Stimulated activated CD4-positive, alpha-beta T cell treated with anti-CD3 and anti-CD28 coated beads, Interleukin-12 subunit alpha, Interleukin-12 subunit beta, amount 100 ng/mL, for 24 hours (primary cell): ENCODE results near the gene CLRN2.

Experiments
- DNase-seq, 2 experiments: peaks; one replicate each; pipeline ENCODE4 v3.0.0-alpha.2; 2020; ENCODE audit warnings: low read depth in 2 of 2

CLRN2 gene, protein sequence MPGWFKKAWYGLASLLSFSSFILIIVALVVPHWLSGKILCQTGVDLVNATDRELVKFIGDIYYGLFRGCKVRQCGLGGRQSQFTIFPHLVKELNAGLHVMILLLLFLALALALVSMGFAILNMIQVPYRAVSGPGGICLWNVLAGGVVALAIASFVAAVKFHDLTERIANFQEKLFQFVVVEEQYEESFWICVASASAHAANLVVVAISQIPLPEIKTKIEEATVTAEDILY

GRCh38 chr4:17514865-17515264 is at the start of gene CLRN2:
TSS of gene CLRN2 (plus strand) at chr4:17515165. CDS start at chr4:17515267, 102 bp downstream.
- no peak for DNase-seq

- DNase-seq = no peak
Measured at GRCh38 chr4:17468619-17469221, 46.2 kb upstream of the CLRN2 start.

GRCh38 chr4:17469931-17470674 is 44.9 kb upstream of the CLRN2 start:
- no peak for DNase-seq

- DNase-seq = no peak
Measured at GRCh38 chr4:17475481-17475880, 39.5 kb upstream of the CLRN2 start.

DNA sequence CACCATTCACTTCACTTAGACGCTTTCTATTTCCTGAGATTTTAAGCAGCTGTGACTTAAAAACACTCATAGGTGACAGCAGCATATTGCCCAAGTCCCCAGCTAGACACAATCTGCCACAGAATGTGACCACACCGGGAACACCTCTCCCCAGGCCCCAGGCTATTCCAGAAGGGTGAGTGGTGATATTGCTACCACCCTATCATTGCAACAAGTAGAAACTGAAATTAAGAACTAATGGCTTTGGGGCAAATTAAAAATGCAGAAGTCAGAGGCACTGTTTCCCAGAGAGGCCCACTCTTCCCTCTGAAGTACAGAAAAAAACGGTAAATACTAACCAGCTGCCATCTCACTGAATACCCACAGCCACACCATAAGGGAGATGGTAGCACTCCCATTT is 38.1 kb upstream of the CLRN2 start:
- no peak for DNase-seq

GRCh38 chr4:17477774-17478472 is 37.0 kb upstream of the CLRN2 start:
- DNase-seq = no peak

DNA sequence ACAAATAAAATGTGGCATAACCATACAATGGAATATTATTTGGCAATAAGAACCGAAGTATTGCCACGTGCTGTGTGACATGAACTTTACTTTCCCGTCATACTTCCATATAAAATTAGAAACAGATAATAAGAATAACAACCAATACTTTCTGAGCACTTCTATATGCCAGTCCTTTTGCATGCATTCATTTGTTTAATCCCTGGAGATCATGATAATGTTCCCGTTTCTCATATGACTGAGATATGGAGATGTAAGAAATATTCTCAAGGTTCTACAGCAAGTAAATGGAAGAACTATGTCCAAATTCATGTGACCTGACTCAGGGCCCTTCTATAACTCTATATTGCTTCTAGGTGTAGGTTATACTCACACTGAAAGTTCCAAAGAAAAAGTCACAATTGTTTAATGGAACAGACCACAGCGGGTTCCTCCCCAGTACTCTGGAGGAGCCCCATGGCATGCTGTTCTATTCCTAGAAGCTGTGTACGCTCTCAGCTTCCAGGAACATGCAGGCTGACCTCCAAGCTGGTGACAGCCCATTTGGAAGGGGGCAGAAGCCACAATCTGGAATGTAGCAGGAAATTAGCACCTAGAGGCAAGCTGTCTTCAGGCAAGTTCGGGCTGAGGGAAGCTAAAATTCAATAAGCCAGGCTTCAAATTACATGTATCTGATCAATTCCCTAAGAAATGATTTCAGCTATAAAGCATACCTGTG is 34.6 kb upstream of the CLRN2 start:
- DNase-seq = no peak

- DNase-seq = no peak
Measured at GRCh38 chr4:17480955-17481354, 34.0 kb upstream of the CLRN2 start.

DNA sequence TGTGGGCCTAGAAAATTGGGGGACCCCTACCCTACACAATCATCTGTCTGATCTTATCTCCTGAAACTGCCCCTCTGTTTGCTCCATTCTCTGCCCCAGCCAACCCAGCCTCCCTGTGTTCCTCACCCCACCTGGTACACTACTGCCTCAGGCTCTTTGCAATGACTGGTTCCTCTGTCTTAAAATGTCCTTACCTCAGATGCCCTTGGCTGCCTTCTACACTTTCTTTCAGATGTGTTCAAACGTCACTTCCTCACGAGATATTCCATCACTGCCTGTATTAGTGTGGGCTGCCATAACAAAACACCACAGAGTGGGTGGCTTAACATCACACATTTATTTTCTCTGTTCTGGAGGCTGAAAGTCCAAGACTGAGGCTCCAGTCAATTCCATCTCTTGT is 32.2 kb upstream of the CLRN2 start:
- no peak for DNase-seq

- no peak for DNase-seq
Measured at GRCh38 chr4:17489123-17489522, 25.8 kb upstream of the CLRN2 start.

GRCh38 chr4:17489721-17490120 is 25.2 kb upstream of the CLRN2 start:
- no peak for DNase-seq

DNA sequence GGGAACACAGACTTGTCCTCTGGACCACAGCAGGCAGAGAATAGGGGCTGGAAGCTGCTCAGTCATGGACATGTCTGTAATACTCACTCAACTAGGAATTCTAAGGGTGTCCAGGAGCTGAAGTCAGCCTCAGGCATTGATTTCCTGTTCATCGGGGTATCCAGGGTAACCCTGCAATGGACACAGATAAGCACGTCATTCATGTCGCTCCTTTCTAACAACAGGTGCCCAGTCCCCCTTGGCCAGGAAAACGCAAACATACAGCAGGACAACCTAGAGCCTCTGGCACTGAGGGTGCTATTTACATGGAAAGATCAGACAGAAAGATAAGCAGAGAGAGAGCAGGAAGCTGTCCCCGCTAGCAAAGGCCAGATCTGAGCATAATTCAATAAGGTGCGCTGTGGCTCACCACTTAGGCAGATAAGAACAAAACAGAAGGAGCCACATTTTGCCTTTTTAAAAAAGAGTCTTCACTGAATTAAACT is 24.3 kb upstream of the CLRN2 start:
- DNase-seq = no peak

DNA sequence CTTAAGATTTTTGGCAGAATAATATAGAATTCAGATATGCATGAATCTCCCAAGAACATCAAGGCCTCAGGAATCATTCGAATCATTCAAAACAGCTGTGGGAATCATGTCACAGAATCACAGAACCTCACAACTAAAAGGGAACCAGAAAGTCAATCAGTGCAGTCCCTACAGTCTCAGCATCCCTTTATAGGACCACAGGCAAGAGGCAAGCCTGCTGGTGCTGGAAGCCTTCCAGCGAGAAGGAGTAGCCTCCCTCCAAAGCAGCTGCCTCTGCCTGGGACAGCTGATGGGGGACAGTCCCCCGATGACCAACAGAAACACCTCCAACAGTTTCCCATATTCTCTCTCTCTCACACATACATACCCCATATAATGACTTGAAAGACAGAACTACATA is 23.8 kb upstream of the CLRN2 start:
- DNase-seq = no peak

DNA sequence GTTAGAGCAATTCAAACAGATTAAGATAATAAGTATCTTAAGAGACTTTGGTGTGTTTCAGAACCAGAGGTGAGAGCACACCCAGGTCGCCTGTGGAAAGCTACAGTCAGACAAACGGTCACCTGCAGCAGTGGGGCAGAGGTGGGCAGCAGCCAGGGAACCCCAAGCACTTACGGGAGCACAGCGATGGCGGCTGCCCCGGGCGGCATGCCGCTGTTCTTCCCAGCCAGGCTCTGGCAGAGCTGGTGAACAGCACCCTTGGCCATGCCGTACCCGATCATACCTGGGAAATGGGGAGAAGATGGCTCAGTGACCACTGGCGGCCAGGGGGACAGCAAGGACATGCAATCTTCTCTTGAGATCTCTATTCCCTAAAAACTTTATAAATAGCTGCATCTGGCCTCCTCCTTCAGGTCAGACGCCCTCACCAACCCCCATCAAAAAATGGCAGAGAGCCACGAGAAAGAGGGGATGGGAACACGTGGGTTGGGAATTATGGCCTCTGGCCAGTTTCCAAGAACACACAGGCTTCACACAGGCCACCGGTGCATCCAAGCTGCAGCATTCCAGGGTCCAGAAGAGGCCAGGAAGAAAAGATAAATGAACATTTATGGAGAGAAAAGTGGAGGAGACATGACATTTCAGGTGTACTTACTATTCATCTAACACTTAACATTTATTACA is 22.8 kb upstream of the CLRN2 start:
- DNase-seq = no peak

DNA sequence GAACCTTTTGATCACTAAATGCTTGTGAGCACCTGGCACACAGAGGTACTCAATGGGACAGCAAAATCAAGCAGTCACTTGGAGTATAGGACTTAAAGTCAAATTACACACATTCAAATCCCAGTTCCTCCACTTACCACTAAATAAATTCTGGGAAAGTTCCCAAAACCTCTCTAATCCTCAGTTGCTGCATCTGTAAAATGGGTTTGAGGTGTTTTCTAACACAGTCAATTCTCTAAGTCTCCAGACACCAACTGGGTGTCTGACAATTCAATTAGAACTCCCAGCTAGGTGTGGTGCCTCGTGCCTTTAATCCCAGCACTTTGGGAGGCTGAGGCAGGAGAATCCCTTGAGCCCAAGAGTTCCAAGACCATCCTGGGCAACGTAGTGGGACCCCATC is 22.1 kb upstream of the CLRN2 start:
- no peak for DNase-seq

GRCh38 chr4:17493619-17494018 is 21.3 kb upstream of the CLRN2 start:
- DNase-seq = no peak

DNA sequence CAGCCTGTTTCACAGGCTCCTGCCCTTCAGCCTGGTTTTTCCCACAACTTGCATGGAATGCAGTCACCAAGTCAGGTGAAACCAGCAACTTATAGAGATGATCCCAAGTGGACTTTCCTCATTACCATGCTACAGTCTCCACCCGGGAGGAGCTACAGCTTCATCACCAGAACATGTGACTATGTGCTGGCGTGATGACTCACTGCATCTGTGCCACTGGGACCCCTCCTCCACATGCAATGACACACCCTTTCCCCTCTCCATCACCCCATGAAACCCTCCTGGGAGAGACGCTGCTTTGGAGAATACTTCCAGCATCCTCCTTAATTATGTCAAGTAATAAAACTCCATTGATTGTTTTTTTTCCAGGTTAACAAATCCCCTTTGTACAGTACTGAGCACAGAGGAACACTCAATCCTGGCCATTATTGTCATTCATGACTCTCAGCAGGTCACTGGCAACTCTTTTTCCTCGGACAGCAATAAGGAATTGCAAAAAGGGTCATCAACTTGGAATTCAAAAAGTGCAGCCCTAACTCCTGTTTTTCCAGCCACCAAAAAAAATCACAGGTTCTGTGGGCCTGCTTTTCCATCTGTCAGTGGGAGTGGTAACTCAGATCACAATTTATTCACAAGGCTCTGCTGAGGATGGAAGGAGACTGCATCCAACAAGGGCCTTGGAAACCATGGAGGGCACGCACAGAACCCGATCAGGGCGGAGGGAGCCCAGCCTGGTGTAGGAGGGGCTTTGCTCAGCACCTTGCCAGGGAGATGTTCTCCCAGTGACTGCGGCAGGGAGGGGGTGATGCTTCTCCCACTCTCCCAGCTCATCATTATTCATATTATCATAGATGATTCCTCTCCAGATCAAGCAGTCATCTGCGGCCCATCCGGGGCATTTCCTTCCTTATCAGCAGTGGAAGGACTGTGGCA is 20.4 kb upstream of the CLRN2 start:
- no peak for DNase-seq

DNA sequence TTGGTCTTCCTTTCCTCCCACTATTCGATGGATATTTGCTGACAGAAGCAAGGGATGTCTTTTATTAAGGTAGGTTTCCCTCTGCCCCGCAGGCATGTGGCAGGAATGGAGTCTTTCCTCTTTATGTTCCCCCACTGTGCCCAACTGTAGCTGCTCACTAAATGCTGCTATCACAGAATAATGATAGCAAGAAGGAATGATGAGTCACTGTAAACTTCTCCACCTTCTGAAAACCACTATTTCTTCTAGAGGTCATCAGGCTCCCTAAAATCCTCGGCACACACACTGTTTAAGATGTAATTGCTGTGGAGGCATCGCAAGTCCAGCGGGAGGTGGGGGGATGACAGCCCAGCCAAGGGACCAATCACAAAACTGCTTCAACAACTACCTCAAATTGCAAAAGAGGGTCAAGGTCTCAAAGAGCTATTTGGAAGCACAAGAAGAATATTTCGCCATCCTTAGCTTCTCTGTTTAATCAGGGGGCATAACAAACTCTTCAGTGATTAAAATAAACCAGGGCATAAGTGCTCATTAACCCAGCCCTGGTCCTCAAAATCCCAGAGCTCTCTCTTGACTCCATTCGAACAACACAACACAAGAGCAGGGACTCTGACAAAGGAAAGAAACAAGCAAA is 17.0 kb upstream of the CLRN2 start:
- DNase-seq = no peak

DNA sequence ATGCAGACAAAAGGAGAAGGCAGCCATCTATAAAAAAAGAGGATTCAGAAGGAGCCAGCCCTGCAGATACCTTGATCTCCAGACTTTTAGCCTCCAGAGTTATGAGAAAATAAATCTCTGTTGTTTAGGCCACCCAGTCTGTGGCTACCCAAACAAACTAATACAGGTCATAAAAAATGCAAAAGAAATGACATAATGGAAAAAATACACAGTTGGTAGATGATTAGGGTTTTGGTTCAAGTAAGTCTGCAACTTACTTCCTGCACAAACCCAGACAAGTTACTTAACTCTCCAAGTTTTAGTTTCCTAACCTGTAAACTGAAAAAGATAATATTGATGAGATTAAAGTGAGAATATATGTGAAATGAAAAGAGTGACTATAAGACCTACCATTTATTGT is 14.4 kb upstream of the CLRN2 start:
- no peak for DNase-seq

DNA sequence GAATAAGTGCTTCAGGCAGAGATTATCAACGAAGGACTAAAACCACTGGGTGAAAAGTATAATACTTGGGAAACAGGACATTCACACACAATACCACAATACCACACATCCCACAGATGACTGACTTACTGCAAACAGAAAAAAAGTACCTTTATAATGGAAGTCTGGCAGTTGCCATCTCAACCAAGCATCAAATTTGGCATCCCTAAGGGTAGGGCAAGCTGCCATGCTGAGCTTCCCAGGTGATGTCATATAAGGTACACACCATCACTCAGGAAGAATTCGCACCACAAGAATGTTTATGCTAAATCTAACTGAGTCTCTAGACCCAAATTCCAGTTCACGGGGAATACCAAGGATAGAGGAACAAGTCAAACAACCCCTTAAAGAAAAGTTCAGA is 12.2 kb upstream of the CLRN2 start:
- DNase-seq = no peak
